Measurements from ENCODE around the gene TMEM87B. TPM values are rescaled to one million over a fixed set of nuclear protein-coding genes. Genes with fewer than 3 reads are reported as not detected.

Gene TMEM87B, protein sequence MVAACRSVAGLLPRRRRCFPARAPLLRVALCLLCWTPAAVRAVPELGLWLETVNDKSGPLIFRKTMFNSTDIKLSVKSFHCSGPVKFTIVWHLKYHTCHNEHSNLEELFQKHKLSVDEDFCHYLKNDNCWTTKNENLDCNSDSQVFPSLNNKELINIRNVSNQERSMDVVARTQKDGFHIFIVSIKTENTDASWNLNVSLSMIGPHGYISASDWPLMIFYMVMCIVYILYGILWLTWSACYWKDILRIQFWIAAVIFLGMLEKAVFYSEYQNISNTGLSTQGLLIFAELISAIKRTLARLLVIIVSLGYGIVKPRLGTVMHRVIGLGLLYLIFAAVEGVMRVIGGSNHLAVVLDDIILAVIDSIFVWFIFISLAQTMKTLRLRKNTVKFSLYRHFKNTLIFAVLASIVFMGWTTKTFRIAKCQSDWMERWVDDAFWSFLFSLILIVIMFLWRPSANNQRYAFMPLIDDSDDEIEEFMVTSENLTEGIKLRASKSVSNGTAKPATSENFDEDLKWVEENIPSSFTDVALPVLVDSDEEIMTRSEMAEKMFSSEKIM
- 35.0 and 37.0 TPM in 2 replicates for total RNA-seq (2022)
- percentile 92 among the genes with signal in this experiment for Bru-seq, nascent RNA
- BruChase-seq, experiment 1, labeled RNA remaining after a 6-hour chase: percentile 84 among the genes with signal in this experiment
- percentile 89 among the genes with signal in this experiment for BruChase-seq, experiment 2, labeled RNA remaining after a 2-hour chase
- long read RNA-seq, full-length matches to known transcripts: 44 of 55 reads
- long read RNA-seq, partial matches to known transcripts: 0 of 55 reads
- long read RNA-seq, other reads (novel, unspliced or antisense): 11 of 55 reads

DNA sequence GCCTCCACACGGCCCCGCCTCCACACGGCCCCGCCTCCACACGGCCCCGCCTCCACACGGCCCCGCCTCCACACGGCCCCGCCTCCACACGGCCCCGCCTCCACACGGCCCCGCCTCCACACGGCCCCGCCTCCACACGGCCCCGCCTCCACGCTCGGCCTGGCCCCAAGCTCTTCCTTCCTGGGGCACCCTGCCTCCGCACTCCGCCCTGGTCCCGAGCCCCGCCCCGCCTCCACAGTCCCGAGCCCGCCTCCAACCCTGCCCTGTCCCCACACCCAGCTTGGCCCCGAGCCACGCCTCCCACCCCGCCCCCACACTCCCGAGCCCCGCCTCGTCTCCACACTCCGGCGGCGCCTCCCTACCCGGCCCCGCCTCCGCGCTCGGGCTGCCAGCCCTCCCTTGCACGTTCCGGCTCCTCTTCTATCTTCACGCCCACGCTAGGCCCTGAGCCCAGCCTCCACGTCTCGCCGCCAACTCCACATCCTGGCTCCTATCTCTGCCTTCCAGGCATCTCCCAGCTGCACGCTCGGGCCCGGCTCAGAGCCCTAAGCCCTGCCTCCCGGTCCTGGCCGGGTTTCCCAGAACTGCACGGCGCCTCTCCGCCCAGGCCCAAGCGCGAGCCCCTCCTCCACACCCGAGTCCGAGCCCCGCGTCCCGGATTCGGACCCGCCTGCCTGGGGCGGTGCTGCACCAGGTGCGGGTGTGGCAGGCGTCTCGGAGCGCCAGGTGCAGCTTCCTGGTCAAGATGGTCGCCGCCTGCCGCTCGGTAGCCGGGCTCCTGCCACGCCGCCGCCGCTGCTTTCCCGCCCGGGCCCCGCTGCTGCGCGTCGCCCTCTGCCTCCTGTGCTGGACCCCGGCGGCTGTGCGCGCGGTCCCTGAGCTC is at the start of gene TMEM87B:
Gene TMEM87B (plus strand): TSS at position 423 of the 883 bp plus-strand sequence. CDS start 323 bp downstream, at position 746.
- Mint-ChIP-seq H3K4me1 (ENCODE audit: low read depth, unreplicated experiment) (peaks cover 25% of the 10 kb centered on the region), H3K4me3 (ENCODE audit: low read depth, unreplicated experiment) (peak within 1 kb of the TSS; percentile 78), H3K9me3 (ENCODE audit: low read depth, unreplicated experiment) (no peaks in the 10 kb centered on the region), H3K27me3 (ENCODE audit: unreplicated experiment) (no peaks in the 10 kb centered on the region), H3K27ac (ENCODE audit: unreplicated experiment) (peak within 1 kb of the TSS; percentile 80), H3K36me3 (ENCODE audit: insufficient read depth, unreplicated experiment) (peaks cover 34% of the 10 kb centered on the region)
- CTCF ChIA-PET: interaction anchor here (0.6 to 1.5 kb wide), 6 partner anchors 21 to 214 kb away, joined by 3 to 5 read pairs (median 4); no protein-coding TSS in a partner anchor
- intact Hi-C loops (cut with micrococcal nuclease; ENCODE audit: unreplicated experiment): loop anchor here (10.0 kb wide), 1 partner anchor 60 kb away; no protein-coding TSS in a partner anchor
- BruUV-seq (replicated peaks): no TSS peak
- TF ChIP-seq, protein P1, sequence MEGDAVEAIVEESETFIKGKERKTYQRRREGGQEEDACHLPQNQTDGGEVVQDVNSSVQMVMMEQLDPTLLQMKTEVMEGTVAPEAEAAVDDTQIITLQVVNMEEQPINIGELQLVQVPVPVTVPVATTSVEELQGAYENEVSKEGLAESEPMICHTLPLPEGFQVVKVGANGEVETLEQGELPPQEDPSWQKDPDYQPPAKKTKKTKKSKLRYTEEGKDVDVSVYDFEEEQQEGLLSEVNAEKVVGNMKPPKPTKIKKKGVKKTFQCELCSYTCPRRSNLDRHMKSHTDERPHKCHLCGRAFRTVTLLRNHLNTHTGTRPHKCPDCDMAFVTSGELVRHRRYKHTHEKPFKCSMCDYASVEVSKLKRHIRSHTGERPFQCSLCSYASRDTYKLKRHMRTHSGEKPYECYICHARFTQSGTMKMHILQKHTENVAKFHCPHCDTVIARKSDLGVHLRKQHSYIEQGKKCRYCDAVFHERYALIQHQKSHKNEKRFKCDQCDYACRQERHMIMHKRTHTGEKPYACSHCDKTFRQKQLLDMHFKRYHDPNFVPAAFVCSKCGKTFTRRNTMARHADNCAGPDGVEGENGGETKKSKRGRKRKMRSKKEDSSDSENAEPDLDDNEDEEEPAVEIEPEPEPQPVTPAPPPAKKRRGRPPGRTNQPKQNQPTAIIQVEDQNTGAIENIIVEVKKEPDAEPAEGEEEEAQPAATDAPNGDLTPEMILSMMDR (IDR thresholded peaks at IDR 0.05; ENCODE audit: unreplicated experiment): no peak
- DNase-seq: peak; percentile 98

DNA sequence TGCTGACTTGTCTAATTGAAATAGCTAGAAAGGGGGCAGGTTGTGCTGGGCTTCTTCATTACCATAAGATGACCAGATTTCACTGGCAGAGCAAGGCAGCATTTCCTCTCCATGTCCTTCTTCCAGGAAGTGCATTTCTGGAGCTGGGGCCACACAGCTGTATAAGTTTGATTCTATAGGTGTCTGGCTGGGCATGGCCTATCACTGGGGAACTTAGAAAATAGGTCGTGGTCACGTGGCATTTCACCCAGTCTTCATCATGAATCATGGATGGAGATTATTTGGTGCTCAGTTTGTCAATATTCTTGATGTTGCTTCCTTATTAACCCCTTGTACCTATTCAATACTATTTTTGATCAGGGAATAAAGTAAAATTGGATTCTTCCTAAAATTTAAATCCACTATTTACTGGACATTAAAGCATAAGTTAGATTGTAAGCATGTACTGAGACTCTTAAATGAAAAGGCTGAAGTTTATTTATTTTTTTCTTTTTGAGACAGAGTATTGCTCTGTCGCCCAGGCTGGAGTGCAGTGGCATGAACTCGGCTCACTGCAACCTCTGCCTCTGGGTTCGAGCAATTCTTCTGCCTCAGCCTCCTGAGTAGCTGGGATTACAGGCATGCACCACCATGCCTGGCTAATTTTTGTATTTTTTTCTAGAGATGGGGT is 49.5 kb upstream of the TMEM87B start:
- H3K9me3 Mint-ChIP-seq (ENCODE audit: low read depth, unreplicated experiment): no peaks in the 10 kb centered on the region
- H3K27me3 Mint-ChIP-seq (ENCODE audit: unreplicated experiment): no peaks in the 10 kb centered on the region
- no peak for DNase-seq
- H3K27ac Mint-ChIP-seq (ENCODE audit: unreplicated experiment): no peak overlapping the region
- BruUV-seq (replicated peaks): no TSS peak
- no peaks in the 10 kb centered on the region for H3K4me1 Mint-ChIP-seq (ENCODE audit: low read depth, unreplicated experiment)
- H3K36me3 Mint-ChIP-seq (ENCODE audit: insufficient read depth, unreplicated experiment): no peaks in the 10 kb centered on the region
- TF ChIP-seq, protein P1 (IDR thresholded peaks at IDR 0.05; ENCODE audit: unreplicated experiment): no peak
- intact Hi-C loops (cut with micrococcal nuclease; ENCODE audit: unreplicated experiment): no loop called here
- CTCF ChIA-PET: no interaction called here
- H3K4me3 Mint-ChIP-seq (ENCODE audit: low read depth, unreplicated experiment): no peak overlapping the region

DNA sequence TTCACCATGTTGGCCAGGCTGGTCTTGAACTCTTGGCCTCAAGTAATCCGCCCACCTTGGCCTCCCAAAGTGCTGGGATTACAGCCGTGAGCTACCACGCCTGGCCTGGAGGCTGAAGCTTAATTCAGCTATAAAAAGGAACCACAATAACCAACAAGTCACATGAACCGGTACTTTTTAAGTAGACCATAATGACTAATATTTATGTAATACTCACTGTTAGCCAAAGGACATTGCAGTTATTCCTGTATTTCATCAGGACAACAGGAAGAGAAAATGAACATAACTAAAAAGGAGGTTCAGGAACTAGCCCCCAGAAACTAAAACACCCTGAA is 49.0 kb upstream of the TMEM87B start:
- CTCF ChIA-PET: no interaction called here
- TF ChIP-seq, protein P1 (IDR thresholded peaks at IDR 0.05; ENCODE audit: unreplicated experiment): no peak
- H3K36me3 Mint-ChIP-seq (ENCODE audit: insufficient read depth, unreplicated experiment): no peaks in the 10 kb centered on the region
- H3K27ac Mint-ChIP-seq (ENCODE audit: unreplicated experiment): no peak overlapping the region
- BruUV-seq (replicated peaks): no TSS peak
- intact Hi-C loops (cut with micrococcal nuclease; ENCODE audit: unreplicated experiment): no loop called here
- DNase-seq: no peak
- no peak overlapping the region for H3K4me3 Mint-ChIP-seq (ENCODE audit: low read depth, unreplicated experiment)
- H3K9me3 Mint-ChIP-seq (ENCODE audit: low read depth, unreplicated experiment): no peaks in the 10 kb centered on the region
- no peaks in the 10 kb centered on the region for H3K27me3 Mint-ChIP-seq (ENCODE audit: unreplicated experiment)
- no peaks in the 10 kb centered on the region for H3K4me1 Mint-ChIP-seq (ENCODE audit: low read depth, unreplicated experiment)
